NCI-H146 treated with DMSO at 0.1 percent for 48 hours (cell line): ENCODE results near the gene CYP19A1.

Experiments
- DNase-seq: peaks from one replicate; lab custom pipeline; 2025; ENCODE audit not compliant: unreplicated experiment; lab: John Stamatoyannopoulos, UW

Gene CYP19A1

GRCh38 chr15:51186891-51187290 lies 151.5 kb downstream of the CYP19A1 start:
- DNase-seq: no peak

DNA sequence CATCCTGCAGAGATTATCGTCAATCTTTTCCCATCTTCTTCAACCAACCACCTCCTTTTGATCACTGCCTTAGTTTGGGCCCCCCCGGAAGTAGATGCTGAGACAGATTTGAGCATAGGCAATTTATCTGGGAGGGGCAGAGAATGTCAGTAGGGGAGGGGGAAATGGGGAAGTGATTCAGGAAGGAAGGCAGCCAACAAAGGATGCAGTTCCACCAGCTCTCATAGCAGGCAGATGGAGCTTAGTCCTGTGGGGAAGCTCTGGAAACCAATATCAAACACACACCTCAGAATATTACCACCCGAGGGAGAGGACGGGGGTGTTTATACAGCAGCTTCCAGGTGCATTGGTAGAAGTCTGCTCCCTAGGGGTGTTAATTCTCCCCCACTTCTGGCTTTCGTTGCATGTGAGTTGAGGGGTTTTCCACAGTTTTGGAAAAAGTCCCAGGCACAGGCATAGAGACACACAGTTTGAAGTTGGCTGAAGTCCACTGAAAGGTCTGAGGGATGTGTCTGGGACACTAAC lies 152.2 kb downstream of the CYP19A1 start:
- DNase-seq: no peak

DNA sequence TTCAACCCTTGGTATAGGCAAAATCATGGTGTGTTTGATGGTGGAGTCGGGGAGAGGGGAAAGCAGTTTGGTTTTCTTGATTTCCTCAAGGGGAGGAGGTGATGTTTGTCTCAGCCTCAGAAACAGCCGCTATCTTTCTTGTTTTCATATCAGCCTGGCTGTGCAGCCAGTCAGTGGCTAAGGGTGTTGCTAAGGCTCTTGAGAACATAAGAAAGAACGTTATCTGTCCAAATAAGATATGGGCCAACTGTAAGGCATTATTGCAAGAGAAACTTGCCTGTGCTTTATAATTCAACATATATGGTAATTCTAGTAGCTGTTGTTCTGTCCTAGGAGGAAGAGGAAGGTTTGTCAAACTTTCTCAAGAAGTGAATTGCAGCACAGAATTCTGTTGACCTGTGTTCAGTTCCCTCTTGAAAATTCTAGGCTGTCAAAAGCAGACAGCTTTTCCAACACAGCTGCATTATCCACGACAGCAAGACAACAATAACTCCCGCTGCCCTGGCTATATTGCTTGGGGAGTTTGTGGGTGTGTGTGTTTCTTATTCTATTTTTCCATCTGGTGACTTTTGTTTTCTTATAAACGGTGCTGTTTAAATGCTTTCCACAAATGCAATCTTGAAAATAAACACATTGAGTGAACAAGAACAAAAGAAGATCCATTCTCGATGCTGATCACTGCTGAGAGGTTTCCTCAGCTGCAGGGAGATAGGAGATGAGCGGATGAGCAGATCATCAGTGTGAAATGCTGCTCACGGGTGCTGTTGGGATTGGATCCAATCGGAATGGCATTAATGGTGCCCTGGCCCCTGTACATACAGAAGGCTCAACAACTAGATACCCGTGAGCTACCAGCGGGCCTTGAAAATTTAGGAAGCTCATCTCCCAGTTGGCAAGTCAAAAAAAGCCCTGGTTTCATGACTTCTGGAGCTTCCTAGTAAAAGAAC lies 152.9 kb downstream of the CYP19A1 start:
- DNase-seq: peak; percentile 3

- no peak for DNase-seq
Observed at GRCh38 chr15:51184627-51185026, 153.8 kb downstream of the CYP19A1 start.

DNA sequence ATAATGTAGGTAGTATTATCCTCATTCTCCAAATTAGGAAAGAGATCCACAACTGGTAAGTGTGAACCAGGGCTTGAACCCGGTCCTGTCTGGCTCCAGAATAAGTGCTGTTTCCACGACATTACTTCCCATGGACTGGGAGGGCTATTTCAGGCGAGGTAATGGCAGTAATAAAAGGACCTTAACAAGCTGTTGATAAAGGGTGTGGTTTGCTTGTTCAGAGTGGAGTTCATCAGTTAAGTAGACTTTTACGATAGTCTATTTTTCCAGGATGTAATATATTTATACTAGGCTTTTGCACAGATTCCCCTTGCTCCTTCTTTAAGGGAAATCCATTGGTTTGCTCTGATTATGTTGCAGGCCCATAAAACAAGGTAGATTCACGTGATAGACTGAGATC lies 155.3 kb downstream of the CYP19A1 start:
- no peak for DNase-seq

DNA sequence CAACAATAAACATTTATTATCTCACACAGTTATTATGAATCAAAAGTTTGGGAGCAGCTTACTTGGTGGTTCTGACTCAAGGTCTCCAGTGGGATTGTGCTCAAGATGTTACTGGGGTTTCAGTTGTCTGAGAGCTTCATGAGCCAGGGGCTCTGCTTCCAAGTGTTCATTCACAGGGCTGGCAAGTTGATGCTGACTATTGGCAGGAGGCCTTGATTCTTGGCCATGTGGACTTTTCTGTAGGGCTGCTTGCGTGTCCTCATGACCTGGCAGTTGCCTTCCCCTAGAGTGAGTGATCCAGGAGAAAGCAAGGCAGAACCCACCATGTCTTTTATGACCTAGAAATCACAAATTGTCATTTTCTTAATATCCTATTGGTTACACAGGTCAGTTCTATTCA lies 156.5 kb downstream of the CYP19A1 start:
- no peak for DNase-seq

- DNase-seq: no peak
Observed at GRCh38 chr15:51181221-51181620, 157.2 kb downstream of the CYP19A1 start.

DNA sequence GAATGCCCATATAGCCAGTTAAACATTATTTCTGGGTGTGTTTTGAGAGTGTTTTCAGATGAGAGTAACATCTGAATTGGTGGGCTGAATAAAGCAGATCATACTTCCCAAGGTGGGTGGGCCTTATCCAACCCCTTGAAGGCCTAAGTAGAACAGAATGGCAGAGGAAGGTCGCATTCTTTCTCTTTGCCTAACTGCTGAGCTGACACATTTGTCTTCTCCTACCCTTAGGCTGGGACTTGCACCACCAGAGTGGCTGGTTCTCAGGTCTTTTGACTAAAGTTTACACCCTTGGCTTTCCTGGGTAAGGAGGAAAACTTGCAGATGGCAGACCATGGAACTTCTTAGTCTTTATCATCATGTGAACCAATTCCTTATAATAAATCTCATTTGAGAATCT lies 157.9 kb downstream of the CYP19A1 start:
- DNase-seq: no peak

DNA sequence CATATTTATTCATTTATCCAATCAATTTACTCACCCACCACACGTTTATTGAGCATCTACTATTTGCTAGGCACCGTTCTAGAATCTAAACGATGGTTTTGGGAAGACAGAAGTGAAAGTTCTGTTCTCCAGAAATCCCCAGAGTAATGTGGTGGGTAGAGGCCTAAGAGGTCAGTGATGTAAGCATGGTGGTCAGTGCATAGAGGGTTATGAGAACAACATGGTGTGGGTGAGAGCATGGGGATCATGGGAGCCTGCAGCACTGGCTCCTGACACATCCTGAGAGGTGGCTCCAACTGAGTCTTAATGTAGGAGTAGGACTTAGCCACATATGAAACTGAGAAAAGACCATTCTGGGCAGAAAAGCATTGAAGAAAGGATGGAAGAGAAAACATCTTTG lies 158.4 kb downstream of the CYP19A1 start:
- DNase-seq: no peak

GRCh38 chr15:51172193-51172592 lies 166.2 kb downstream of the CYP19A1 start:
- DNase-seq: no peak

DNA sequence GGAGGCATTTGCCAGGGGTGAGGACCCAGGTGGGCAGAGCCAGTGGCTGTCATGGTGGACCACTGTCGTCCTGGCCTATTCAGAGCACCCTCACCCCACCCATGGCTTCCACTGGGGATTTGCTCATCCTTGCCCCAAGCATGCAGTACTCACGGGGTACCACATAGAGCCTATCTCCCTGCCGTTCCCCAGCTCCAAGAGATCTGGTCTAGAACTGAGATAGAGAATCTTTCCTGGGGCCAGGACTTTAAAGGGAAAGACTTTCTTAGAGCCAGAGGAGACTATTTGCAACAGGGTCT lies 166.8 kb downstream of the CYP19A1 start:
- no peak for DNase-seq

DNA sequence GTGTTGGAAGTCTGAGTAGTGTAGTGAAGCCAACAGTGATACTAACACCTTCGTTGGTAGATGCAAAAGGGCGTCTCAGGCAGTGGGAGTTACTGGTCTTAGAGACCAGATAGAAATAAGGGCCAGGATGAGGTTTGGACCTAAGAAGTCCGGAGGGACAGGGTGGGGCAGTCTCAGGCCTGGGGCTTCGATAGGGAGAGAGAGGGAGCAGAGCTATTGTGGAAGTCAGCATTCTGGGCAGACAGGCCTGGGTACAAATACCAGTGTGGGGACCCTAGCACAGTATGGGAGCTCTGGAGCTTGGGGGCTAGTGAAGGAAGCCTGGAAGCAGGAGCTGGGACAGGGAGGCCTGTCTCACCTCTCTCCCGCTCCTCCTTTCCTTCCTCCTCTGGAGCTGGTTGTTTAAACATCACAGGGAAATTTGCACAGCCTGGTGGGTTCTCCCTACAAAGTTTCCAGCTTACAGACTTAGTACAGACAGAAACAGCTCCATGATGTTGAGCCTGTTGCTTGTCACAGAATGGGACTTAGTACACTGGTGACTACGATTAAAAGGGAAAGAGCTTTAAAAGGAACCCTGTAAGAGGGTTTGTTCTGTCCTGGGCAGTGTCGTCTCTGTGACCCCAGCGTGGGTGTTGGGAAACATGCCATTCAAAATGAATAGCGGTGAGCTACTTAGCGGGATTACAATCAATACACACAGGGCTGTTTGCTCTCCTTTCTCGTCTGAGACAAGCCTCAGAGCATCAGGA lies 167.3 kb downstream of the CYP19A1 start:
- DNase-seq: no peak

- no peak for DNase-seq
Observed at GRCh38 chr15:51168700-51169099, 169.7 kb downstream of the CYP19A1 start.

DNA sequence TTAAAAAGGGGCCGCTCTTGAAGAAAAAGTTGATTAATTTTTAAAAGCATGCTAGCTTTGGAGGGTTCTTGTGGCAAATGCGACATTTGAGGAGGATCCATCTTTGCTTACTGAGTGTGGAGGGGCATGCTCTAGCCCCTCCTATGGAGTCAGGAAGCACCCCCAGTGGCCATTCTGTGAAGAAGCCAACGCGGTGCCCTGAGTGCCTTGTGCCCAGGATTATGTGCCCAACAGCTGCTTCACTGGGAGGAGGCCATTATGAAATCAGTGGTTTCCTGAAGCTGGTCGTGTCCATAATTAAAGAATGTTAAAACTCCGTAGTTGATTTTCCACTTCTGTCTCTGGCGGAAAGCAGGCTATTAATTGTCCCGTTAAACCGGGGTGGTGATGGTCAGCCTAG lies 174.6 kb downstream of the CYP19A1 start:
- DNase-seq: no peak

- DNase-seq: peak; percentile 46
Observed at GRCh38 chr15:51162865-51163762, 175.3 kb downstream of the CYP19A1 start.

DNA sequence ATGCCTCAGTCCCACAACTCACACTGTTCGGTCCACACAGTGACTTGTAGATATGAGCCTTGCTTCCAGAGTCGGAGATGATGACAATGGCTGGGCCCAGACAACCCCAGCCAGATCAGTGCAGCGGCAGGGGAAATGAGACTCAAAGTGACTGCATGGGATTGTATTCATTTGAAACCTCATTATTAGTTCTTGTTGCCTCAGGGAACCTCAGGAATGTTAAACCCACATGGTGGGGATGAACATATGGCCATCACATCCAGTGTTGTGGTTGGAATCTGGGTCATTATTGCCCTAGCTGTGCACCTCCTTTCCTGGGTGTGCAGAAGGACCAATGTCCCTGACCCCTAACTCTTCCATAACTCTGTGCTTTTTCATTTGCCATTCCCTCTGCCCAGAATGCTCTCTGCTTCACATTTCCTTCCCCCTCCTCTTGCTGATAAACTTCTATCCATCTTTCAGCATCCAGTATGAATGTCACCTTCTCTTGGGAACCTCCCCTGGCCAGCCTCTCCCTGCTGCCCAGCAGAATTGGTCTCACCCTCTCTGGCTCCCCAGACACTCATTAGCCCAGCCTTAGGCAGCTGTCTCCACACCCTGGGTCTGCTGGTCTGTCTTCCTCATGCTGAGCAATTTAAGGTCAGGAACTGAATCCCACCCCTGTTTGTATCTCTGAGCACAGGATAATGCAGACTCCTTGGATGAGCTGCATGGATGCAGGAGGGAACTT lies 176.7 kb downstream of the CYP19A1 start:
- DNase-seq: no peak

DNA sequence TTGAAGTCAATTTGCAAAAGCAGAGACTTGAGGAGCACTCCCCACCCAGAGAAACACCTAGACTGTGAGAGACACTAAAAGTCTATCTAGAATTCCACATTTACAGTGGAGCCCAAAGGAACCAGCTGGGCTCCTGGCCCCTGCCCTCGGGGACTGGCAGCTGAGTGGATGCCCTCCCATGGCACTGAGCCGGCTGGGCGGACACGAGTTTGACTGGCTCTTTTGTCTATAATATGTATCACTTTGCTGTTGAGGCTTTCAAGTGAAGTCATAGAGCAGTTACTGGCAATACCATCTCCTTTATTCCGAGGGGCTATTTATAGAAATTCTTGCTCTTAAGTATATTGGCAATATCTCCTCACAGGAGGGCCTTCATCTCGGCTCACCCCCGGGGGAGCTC lies 177.9 kb downstream of the CYP19A1 start:
- DNase-seq: no peak
